Glutamatergic neuron (in vitro differentiated cells): ENCODE data around the gene BMP2. TPM values are rescaled to one million over a fixed set of nuclear protein-coding genes. Genes with fewer than 3 reads are reported as not detected.

Experiments
- DNase-seq: peaks from one replicate; pipeline ENCODE4 v3.0.0; 2022
- H3K27ac Mint-ChIP-seq: one replicate; pipeline ENCODE4 v1.8.0; 2020; ENCODE audit warnings: mild to moderate bottlenecking, mixed read lengths, inconsistent platforms; ENCODE audit not compliant: unreplicated experiment
- H3K27me3 Mint-ChIP-seq: one replicate; pipeline ENCODE4 v1.8.0; 2020; ENCODE audit warnings: mild to moderate bottlenecking, moderate library complexity, mixed read lengths, inconsistent platforms; ENCODE audit not compliant: unreplicated experiment
- H3K36me3 Mint-ChIP-seq: one replicate; pipeline ENCODE4 v1.8.0; 2020; ENCODE audit warnings: mild to moderate bottlenecking, mixed read lengths, inconsistent platforms; ENCODE audit not compliant: unreplicated experiment
- H3K4me1 Mint-ChIP-seq: one replicate; pipeline ENCODE4 v1.8.0; 2020; ENCODE audit warnings: mild to moderate bottlenecking, low read depth, mixed read lengths, inconsistent platforms; ENCODE audit not compliant: unreplicated experiment
- H3K4me3 Mint-ChIP-seq: one replicate; pipeline ENCODE4 v1.8.0; 2020; ENCODE audit warnings: mild to moderate bottlenecking, mixed read lengths, inconsistent platforms; ENCODE audit not compliant: unreplicated experiment
- H3K9me3 Mint-ChIP-seq: one replicate; pipeline ENCODE4 v1.8.0; 2020; ENCODE audit warnings: mild to moderate bottlenecking, moderate library complexity, mixed read lengths, inconsistent platforms; ENCODE audit not compliant: unreplicated experiment
- total RNA-seq: library from RNA; stranded (reverse); fragmentation: NEBNext Ultra II Directional; extraction: Animal tissue kit (Norgen Biotek cat#: 25700); gene quantifications from one replicate; pipeline ENCODE4 v1.2.1, GENCODE V29; 2021; ENCODE audit not compliant: unreplicated experiment
- TF ChIP-seq, protein P1 (sequence below): fragments of 200-600 bp; sonication (generic); IDR thresholded peaks from one replicate; pipeline ENCODE4 v1.5.0; 2021; ENCODE audit not compliant: partially characterized antibody, unreplicated experiment

The BMP2 gene
- total RNA-seq, 1 donor from 2014 or later = 0.66 TPM

DNA sequence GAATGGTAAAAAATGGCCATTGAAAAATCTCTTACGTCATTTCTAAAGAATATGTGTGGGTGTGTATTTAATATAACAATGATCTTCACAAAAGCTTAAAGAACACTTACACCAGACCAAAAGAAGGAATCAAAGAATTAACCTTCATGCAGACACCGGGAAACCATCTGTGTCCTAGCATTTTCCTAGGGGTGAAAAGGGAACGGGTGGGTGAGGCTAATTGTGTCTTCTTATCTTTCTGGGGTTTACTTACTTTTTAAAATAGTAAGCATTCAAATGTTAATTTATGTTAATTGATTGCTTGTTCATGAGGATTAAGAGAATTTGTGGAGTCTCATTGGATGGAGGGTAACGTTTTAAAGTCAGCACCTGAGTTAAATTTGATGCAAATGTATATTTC, 47.5 kb downstream of the BMP2 start:
- Mint-ChIP-seq H3K9me3 (no peaks in the 10 kb centered on the region), H3K27ac (no peak overlapping the region), H3K4me1 (no peaks in the 10 kb centered on the region), H3K27me3 (no peaks in the 10 kb centered on the region), H3K4me3 (no peak overlapping the region), H3K36me3 (no peaks in the 10 kb centered on the region)
- no peak for DNase-seq
- TF ChIP-seq, protein P1, sequence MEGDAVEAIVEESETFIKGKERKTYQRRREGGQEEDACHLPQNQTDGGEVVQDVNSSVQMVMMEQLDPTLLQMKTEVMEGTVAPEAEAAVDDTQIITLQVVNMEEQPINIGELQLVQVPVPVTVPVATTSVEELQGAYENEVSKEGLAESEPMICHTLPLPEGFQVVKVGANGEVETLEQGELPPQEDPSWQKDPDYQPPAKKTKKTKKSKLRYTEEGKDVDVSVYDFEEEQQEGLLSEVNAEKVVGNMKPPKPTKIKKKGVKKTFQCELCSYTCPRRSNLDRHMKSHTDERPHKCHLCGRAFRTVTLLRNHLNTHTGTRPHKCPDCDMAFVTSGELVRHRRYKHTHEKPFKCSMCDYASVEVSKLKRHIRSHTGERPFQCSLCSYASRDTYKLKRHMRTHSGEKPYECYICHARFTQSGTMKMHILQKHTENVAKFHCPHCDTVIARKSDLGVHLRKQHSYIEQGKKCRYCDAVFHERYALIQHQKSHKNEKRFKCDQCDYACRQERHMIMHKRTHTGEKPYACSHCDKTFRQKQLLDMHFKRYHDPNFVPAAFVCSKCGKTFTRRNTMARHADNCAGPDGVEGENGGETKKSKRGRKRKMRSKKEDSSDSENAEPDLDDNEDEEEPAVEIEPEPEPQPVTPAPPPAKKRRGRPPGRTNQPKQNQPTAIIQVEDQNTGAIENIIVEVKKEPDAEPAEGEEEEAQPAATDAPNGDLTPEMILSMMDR = no peak

DNA sequence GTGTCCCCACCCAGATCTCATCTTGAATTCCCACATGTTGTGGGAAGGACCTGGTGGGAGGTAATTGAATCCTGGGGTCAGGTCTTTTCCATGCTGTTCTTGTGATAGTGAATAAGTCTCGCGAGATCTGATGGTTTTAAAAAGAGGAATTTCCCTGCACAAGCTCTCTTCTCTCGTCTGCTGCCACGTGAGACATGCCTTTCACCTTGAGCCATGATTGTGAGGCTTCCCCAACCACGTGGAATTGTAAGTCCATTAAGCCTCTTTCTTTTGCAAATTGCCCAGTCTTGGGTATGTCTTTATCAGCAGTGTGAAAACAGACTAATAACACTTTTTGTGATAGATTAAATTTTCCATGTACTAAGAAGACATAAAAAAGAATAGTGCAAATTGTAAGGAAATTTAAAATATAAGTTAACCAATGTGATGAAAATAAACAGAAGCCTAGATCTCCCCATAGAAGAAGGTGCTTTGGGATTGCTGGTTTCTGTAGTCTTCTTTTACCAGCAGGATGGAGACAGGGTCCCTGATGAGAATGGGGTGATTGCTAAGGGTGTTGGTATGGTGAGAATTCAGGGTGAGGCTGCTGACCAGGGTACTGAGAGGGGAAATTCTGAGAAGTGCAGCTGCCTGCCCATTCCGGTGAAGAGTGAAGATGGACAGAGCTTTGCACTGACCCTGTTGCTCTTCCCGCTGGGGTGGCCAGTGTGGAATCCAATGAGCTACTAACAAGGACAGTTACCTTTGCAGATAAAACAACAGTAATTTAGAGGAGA, 50.7 kb downstream of the BMP2 start:
- TF ChIP-seq, protein P1 = no peak
- no peaks in the 10 kb centered on the region for H3K27me3 Mint-ChIP-seq
- no peaks in the 10 kb centered on the region for H3K36me3 Mint-ChIP-seq

DNA sequence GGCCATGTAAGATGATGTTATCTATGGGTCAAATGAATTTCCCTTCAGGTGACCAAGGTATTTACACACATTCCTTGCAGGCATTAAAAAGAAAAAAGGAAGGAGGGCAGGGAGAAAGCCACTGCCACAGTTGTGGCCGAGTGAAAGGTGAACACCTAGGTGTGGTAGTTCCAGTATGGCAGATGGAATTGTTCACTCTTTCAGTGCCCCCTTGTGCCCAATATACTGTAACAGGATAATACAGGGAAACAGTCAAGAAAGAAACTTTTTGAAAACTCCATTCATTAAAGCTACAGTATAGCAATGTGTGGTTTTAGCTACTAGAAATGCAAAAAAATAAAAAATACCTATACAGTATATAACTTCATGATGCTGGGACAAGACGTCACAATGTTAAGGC, 52.1 kb downstream of the BMP2 start:
- Mint-ChIP-seq H3K36me3 (no peaks in the 10 kb centered on the region), H3K4me1 (no peaks in the 10 kb centered on the region), H3K4me3 (no peak overlapping the region), H3K9me3 (no peaks in the 10 kb centered on the region), H3K27me3 (no peaks in the 10 kb centered on the region), H3K27ac (no peak overlapping the region)
- DNase-seq = no peak
- TF ChIP-seq, protein P1 = no peak

More for the DNA sequence above, 50.7 kb downstream of the BMP2 start:
- Mint-ChIP-seq H3K4me3 (peak overlapping the region; percentile 1), H3K27ac (no peak overlapping the region), H3K9me3 (no peaks in the 10 kb centered on the region), H3K4me1 (no peaks in the 10 kb centered on the region)
- DNase-seq = no peak

DNA sequence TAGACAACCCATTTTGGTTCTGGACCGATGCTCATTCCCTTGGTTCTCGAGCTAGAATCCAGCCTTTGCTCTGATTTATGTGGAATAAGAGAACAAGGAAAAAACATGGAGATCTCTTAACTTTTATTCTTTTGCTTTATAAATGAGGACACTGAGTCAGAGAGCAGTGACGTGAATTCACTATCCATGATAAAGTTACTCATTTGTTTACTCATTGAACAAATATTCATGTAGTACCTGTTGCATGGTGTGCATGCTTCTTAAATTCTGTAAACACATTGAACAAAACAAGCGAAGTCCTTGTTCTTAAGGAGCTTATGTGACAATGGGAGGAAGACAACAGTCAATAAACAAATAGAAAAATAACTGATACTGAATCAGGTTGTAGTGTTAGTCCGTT, 56.9 kb downstream of the BMP2 start:
- Mint-ChIP-seq H3K9me3 (no peaks in the 10 kb centered on the region), H3K4me3 (no peak overlapping the region), H3K27me3 (no peaks in the 10 kb centered on the region), H3K27ac (no peak overlapping the region), H3K4me1 (no peaks in the 10 kb centered on the region), H3K36me3 (no peaks in the 10 kb centered on the region)
- TF ChIP-seq, protein P1 = no peak
- no peak for DNase-seq

DNA sequence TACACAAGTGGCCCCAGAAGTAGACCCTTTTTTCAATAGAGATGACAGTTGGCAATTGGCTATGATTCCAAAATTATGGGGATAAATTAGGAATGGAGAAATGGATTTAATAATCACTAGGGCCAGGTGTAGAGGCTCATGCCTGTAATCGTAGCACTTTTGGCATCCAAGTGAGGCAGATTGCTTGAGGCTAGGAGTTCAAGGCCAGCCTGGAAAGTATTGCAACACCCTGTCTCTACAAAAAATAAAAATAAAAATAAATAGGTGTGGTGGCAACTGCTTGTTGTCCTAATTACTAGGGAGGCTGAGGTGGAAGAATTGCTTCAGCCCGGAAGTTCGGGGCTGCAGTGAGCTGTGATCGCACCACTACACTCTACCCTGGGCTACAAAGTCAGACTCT, 60.0 kb downstream of the BMP2 start:
- TF ChIP-seq, protein P1 = no peak
- DNase-seq = no peak
- no peaks in the 10 kb centered on the region for H3K9me3 Mint-ChIP-seq
- no peak overlapping the region for H3K4me3 Mint-ChIP-seq
- no peaks in the 10 kb centered on the region for H3K36me3 Mint-ChIP-seq
- no peaks in the 10 kb centered on the region for H3K4me1 Mint-ChIP-seq
- H3K27ac Mint-ChIP-seq = no peak overlapping the region
- H3K27me3 Mint-ChIP-seq = no peaks in the 10 kb centered on the region
